ELF-1 (cell line): Measurements from ENCODE around the gene SLC25A45.

Experiments
- DNase-seq: peaks from one replicate; pipeline ENCODE4 v3.0.0-alpha.2; 2016; ENCODE audit warnings: low read depth, low spot score

Gene SLC25A45

DNA sequence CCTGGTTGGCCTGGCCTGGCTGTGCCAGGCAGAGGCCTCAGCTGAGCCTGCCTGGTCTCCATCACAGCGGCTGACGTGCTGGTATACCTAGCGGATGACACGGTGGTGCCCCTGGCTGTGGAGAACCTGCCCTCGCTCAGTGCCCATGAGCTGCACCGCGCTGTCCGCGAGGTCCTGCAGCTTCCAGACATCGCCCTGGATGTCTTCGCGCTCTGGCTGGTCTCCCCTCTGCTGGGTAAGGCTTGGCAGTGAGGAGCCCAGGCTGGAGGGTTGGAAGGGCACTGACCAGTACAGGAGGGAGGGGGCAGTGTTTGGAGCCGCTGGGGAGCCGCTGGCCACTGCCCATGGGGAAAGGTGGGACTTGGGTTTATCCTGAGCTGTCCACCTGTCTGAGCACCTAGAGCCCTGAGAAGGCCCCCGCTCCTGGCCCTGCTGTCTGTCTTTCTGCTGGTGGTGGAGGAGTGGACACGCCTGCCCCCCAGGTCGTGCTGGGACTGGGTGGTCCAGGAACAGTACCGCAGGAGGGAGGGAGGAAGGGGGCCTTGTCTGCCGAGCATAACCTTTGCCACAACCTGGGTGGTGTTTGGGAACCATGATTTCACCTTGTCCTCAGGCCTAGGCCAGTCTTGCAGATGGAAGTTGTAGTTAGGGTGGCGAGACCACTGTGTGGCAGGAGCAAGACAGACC is 7.0 kb upstream of the SLC25A45 start:
- no peak for DNase-seq

DNA sequence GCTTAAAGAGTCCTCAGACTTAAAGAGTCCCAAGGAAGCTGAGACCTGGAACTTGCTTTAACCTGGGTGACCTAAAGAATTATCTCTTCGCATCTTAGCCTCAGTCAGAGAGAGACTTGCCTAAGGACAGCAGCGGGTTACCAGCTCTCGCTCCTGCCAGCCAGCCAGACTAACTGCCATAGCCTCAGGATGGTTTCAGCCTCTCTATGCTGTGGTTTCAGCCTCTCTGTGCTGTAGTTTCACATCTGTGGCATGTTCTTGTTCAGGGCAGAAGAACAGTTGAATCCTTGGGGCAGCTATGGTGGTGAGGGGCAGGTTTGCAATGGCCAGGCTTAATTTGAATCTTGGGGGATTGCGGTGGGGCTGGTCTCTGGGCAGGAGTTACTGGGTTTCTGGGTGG is 6.3 kb upstream of the SLC25A45 start:
- DNase-seq: no peak

DNA sequence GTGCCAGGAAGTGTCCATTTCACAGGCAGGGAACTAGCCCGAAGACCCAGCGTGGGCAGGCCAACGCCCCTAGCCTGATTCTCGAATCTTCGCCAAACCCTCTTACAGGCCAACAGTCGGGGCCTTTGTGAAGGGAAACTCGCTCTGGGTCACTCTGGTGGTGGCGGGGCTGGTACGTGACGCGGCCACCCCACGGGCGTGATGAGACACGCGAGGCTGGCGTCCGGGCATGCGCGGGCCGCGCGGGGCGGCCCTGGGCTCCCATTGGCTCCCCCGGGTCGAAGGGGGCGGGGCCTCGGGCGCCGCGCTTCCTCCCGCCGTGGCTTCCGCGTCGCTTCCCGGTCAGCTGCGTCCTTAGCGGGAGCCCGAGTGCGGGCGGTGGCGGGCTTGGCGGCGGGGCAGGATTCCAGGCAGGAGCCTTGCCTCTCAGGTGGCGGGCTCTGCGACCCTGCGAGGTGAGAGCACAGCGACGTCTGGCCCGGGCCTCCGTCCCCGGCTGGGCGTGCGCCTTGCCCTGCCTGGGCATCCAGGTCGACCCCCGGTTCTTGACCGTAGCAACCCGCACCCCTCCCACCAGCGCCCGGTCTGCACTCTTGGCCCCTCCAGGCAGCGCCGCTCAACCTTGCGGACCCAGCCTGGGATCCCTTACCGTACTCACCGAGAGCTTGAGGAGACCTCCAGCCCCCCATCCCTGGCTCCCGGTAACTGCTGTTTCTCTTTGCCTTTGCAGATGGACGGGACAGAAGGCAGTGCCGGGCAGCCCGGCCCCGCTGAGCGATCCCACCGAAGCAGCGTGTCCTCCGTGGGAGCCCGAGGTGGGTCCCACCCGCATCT is 4.1 kb upstream of the SLC25A45 start, which contains the start of gene FRMD8:
TSS of gene FRMD8 (plus strand) at position 331 of the 834 bp plus-strand sequence. CDS start at position 731, 400 bp downstream.
- DNase-seq: peak; percentile 74

DNA sequence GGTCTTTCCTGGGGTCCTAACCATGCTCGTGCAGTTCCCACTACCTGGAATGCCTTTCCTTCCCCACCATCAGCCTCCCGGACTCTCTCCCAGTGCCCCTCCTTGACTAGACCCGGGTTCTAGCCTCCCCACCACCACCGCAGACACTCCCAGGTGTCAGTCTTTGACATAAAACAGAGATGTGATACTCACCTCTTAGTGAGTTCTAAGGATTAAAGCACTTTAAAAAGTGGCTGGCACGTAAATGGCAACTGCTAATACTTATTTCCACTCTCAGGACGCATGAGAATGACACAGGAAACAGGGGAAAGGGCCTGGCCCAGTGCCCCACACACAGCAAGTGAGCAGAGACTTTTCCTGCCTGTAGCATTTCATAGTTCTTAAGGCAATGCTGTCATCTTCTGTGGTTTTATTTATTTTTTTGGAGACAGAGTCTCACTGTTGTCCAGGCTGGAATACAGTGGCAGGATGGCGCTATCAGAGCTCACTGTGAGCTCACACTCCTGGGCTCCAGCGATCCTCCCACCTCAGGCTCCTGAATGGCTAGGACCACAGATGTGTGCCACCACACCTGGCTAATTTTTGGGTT is 1.9 kb upstream of the SLC25A45 start:
- no peak for DNase-seq

DNA sequence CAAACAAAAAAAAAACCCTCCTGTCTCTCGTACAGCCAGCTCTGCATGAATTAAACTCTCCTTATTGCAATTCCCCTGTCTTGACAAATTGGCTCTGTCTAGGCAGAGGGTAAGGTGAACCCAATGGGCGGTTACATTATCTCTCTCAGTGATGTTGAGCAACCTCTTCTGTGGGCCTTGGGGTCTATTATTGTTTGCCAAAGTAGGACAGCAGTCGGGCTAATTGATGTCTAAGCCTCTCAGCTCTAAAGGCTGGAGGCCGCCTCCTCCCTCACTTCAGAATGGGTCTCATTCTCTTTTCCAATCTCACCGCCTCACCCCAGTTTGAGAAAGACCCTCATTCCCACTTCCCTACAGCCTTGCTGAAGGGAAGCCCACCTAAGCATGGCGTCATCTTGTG is 1.3 kb upstream of the SLC25A45 start:
- DNase-seq: no peak

DNA sequence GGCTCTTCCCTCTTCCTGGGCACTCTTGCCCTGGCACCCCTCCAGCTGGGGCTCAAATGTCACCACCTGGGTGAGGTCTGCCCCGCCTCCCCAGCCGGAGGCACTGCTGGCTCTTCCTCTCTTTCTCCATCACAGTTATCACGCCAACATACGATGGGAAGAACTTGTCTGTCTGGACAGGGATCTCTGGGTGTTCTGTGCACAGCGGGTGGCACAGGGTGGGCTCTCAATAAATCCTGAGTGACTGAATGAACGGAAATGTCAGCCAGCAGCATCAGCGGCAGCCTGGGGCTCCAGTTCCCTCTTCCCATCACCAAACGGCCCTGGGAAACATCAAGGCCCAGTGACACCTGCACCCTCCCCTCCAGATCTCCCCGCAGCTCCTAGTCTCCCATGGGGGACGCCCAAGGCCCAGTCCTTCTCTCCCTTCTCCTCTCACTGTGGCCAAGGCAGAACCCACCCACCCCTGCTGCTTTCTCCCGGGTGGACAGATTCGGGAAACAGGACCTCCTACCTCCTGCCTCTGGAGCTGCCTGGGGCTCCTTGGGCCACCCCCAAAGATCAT is 440 bp upstream of the SLC25A45 start:
- DNase-seq: no peak

DNA sequence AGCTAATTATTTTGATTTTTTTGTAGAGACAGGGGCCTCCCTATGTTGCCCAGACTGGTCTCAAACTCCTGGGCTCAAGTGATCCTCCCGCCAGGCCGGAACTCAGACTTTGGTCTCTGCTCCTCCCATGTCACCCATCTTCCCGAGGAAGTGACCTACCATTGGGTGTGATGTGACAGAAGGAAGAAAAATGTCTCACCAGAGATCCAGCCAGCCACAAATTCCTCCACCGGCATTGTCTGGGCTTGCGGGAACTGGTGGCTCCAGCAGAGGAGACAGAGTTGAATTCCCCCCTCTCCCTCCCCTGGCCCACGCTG is 772 bp downstream of the SLC25A45 start:
- no peak for DNase-seq

DNA sequence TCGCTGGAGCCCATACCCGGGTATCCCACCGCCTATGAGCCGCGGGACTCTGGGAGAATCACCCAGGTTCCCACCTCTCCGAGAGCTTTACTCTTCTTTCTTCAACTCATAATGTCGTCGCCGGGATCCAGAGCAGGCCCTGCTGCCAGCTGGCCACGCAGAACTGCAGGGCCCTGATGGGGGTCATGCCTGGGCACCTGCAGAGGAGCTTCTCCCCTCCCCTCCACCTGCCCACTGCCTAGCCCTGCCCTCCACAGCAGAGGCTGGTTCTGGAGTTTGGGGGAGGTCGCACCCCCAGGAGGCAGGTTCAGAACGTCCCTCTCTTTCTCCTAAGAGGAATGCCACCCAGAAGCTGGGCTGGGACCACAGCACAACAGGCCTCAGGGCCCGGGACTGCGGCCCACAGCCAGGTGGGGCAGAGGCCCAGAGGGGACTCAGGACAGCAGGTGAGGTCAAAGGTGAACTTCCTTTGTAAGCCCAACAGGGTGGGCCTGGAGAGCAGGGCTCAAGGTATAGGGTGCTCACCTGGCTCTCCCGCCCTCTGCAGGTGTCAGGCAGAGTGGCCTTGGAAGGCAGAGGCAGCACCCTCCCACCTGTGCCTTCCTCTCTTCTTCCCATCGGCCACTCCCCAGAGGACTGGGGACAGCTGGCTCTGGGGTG is 1.9 kb downstream of the SLC25A45 start:
- DNase-seq: no peak

DNA sequence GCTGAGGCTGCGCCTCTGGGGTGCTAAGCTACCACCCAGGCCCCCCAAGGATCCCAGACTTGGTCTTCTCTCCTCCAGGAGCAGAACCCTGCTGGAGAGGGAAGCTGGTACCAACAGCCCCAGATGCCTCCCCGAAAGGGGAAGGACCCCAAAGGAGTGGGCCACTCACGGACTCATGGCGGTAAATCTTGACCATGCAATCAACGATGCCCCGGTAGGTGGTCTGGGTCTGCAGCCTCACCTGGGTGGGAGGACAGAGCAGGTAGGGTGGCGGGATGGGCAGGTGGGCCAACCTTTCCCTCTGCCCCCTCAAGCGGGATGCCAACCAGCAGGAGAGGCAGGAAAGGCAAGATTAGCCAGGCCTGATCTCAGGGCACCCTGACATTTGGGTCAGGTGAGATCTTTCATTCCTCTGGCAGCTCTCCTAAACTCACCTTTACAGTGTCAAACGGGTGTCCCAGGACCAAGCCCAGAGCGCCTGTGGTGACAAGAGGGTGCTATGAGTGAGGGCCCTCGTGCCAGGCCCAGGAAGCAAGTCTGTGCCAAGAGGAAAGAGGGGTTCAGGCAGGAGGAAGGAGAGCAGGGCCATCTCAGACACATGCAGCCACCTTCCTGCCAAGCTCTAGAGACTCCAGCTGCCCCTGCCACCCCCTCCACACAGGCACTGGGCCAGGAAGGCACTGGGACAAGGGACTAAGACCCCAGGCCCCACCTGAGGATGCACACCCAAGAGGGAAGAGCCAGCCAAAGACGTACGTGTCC is 2.6 kb downstream of the SLC25A45 start:
- no peak for DNase-seq

DNA sequence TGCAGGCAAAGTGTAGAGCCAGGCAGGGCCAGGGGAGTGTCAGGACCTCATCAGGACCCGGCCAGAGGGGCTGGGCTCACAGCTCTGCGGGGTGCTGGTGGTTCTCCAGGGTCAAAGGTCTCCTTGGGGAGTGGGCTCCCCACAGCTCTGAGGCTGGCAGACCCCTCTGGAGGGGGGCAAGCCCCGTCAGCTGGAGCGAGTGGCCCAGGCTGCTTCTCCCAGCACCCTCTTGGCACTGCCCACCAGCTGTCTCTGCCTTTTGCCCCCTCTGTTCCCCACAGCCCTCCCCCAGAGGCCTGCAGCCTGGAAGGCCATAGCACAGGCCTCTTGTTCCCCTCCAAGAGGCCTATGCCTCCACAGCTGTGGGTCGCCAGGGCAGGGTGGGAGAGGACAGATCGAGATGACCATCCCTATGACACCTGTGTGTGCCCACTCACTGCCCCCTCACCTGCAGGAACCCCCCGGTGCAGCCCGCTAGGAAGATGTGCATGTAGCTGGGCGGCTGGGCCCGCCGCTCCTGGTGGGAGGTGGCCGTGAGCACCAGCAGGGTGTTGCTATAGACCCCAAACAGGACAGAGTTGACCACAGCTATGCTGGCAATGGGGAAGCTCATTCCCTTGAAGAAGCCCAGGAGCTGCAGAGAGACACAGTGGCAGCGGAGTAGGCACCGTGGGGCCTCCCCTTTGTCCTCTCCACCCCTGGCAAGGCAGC is 3.4 kb downstream of the SLC25A45 start:
- DNase-seq: no peak

DNA sequence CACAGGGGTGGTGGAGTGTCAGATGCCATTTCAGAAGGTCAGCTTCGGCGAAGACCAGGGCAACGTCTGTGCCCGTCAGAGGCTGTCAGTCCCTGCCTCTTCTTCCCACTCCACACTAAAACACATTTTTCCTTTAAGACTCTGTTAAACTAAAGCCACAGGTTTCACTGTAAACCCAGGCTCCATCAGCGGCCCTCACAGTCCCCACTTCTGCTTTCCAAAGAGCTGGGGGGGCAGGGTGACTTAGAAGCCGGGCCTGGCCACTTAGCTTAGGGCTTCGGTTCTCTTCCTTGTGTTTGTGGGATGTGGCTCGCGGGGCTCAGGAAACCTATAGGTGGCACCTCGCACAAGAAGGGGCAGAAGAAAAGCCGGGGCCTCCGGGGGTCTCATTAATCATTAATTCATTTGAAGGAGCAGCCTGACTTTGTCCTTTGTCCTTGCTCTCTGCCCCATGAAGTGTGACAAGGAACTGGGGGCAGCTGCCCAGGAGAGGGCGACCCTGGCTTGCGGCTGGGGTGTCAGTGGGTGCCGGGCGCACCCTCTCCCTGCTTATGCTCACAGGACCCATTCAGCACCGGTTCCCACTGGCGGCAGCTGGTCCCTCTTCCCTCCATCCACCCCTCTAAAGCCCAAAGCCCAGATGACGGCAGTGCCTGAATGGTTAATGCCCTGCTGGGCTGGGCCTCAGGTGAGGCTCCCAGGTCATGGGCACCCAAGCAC is 4.1 kb downstream of the SLC25A45 start:
- DNase-seq: no peak

DNA sequence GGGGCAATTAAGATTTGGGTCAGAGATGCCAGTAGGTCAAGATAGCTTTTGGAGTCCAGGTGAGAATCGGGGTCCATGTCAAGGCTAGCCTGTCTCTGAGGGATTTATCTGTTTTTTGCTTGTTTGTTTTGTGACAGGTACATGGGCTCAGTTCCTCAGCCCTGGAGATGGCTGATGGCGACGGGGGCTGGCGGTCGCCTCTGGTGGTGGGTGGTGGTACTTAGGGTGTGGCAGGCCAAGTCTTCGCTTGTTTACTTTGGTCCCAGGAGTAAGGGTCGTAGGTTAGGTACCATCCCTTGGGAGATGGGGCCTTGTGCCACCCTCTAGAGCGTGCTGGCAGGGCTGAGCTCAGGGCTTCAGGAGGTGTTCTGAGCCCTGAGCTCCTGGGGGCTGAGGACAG is 4.7 kb downstream of the SLC25A45 start:
- DNase-seq: no peak

DNA sequence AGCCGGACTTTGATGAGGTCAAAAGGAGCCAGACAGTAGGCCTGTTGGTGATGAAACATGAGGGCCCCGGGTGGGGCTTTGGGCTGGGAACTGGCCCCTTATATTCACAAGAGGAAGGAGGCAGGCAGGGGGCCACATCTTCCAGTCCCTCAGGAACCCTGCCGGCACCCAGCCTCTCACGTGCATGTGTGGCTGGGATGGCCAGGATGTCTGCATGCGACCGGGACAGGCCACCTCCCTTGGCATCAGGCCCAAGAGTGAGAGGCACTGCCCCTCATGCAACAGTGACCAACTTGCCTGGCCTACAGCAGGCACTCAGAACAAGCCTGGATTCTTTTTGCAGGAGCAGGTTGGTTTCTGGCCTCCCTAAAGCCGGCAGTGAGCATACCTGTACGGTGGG is 5.4 kb downstream of the SLC25A45 start:
- DNase-seq: no peak

DNA sequence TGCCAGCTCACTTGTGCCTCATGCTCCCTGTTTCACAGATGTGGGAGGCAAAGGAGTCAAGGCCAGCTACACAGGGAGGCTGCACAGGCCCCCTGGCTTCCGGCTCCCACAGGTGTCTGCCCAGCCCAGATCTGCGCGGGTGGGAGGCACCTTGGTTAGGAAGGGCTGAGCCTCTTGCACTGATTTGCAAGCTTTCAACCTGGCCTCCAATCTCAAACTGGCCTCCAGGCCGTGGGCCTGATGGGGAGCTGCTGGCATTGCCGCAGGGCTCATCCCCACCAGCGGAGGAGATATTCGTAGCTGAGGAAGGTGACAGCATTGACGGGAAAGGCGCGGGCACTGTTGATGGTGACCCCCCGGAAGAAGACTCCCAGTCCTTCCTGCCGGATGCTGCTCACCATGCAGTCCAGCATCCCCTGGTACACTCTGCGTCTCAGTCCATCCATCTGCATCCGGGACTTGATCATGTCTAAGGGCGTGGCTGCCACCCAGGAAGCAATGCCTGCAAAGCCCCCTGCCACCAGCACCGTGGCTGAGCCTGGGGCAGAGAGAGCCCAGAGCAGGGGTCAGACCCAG is 6.2 kb downstream of the SLC25A45 start:
- no peak for DNase-seq

DNA sequence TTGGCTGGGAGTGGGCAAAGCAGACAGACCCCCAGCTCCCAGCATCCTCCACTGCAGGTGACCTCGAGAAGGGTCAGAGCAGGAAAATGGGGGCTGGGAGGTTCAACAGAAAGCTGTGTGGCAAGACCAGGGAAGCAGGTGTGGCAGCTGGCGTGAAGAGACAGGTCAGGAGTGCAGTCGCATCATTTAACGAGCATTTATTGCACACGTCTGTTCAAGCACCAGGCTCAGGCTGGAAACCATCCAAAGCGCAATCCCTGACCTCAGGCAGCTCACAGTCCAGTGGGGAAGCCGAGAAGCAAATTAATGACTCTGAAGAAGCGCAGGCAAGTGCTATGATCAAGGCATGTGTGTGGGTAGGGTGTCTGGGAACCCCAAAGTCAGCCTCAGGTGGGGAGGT is 7.4 kb downstream of the SLC25A45 start:
- DNase-seq: no peak

DNA sequence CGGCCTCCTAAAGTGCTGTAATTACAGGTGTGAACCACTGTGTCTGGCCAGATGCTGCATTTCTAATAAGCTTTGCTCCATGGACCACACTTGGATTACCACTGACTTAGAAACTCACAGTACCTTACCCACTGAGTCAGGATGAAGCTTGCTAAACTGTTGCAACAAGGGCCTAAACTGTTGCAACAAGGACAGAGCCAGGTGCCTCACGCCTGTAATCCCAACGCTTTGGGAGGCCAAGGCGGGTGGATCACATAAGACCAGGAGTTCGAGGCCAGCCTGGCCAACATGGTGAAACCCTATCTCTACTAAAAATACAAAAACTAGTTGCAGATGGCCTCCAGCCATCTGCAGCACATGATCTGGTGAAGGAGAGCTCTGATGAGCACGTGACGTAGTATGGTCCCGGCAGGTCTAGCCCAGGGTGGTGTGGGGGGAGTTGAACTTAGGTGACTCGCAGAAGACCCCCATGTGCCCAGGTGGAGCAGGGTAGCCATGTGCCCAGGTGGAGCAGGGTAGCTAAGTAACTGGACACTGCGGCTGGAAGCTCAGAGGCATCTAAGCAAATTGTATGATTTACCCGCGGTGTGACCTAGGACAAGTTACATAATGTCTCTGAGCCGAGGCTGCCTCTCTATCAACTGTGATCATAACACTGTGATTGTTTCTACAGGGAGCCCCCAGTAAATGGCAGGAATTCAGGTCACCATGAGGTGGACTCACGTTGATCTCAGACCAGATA is 8.4 kb downstream of the SLC25A45 start:
- DNase-seq: no peak

DNA sequence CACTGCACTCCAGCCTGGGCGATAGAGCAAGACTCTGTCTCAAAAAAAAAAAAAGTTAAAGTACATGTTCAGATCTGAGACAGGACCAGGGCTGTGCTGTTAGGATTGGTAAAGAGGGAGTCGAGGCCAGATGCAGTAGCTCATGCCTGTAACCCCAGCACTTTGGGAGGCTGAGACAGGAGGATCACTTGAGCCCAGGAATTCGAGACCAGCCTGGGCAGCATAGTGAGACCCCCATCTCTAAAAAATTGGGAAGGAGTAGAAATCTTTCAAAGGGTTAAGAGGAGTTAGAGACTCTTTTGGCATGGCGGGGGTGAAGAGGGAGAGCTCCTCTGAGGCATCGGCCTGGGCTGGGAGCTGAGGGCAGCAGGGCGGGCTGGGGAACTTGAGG is 11.8 kb downstream of the SLC25A45 start:
- no peak for DNase-seq

DNA sequence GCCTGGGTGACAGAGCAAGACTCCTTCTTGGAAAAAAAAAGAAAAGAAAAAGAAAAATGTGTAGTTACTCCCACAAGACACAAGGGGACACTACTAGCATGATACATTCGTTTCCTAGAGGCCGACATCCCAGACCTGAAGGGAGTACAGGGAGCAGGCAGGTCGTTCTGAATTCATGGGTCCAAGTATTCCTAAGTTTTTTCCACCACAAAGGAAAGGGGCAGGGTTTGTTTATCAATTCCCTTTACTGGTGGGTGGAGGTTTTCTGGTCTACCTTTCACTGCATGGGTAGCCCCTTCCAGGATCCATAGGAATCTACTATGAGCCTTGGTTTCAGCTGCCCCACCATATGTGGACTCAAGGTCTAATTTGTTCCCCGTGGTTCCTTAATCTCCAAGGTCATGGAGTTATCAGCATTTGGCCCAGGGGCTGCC is 16.1 kb downstream of the SLC25A45 start:
- peak; percentile 68 for DNase-seq

DNA sequence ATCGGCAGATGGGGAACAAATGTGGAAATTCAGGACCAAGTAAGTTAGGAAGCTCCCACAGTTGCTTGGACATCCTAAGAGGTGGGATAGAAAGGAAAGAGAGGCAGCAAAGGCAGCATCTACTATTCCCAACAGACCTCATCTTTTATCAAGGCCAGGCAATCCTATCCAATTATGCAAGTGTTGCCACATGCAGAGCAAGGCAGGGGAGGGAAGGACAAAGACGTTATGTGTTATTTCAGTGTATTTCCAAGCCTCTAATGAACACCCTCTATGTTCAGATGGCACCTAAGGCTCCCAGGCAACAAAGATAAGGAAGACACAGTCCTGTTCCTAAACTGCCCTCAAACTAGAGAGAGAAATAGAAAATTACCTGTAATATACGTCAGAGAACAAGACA is 18.7 kb downstream of the SLC25A45 start:
- no peak for DNase-seq
